Right kidney (tissue), 1 donor: ENCODE measurements around the gene CFAP61.
A peak's percentile ranks its signal among the peaks of the same experiment; 100 is the strongest.

ENCODE experiments used
- DNase-seq: peaks from one replicate; pipeline ENCODE4 v3.0.0-alpha.2; 2016

The CFAP61 gene

GRCh38 chr20:20037960-20038359 lies 14.4 kb upstream of the CFAP61 start:
- no peak for DNase-seq

GRCh38 chr20:20038586-20038985 lies 13.7 kb upstream of the CFAP61 start:
- DNase-seq: no peak

DNA sequence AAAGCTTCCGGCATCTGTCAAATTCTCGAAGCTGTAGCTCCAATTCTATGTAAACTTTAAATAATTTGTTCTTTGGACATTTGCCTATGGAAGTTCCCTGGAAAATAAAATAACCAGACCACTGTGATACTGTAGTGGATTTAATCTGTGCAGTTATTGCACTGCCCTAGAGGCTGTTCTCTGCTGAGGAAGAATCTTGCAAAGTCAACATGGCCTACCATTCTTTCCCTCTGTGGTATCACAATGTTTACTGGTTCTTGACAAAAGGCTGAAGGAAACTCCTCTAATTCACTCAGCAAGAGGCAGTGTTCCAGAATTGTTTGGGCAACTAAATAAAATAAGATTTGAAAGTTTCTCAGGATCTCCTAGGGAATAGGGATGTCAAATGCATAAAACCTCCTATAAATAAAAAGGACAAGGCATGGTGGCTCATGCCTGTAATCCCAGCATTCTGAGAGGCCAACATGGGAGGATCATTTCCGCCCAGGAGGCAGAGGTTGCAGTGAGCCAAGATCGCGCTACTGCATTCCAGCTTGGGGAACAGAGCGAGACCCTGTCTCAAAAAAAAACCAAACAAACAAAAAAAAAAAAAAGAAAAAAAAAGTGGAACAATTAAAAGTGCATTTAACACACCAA lies 12.5 kb upstream of the CFAP61 start:
- no peak for DNase-seq

- DNase-seq: no peak
Measured at GRCh38 chr20:20051767-20052073, 612 bp upstream of the CFAP61 start.

DNA sequence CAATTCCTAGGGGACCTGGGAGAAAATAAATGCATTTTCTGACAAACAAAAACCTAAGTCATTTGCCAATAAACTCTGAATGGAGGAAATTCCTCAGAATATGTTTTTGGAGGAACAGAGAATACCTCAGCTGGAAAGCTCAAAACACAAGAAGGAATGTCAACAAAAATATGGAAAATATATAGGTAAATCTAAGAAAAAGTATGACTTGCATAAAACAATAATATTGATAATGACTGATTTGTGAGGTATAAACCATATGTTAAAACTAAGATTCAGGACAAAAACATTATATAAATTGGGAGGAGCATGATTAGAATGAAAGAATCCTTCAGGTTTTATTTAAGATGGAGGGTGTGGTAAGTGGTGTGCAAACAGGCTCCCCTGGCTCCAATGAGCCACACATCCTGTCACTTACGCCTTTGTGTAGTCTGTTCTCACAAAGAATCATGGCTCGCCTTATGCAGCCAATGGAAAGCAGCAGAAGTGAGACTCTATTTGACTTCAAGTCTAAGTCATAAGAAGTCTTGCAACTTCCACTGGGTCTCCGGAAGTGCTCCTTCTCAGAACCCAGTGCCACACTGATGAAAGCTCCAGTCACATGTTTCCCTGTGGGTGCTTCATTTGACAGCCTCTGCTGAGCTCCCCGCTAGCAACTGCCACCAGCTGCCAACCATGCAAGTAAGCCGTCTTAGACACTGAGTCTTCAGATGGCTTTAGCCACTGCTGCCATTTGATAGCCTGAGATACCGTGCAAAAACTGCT lies 8.1 kb downstream of the CFAP61 start:
- no peak for DNase-seq

GRCh38 chr20:20063941-20064702 lies 11.8 kb downstream of the CFAP61 start:
- DNase-seq: no peak

DNA sequence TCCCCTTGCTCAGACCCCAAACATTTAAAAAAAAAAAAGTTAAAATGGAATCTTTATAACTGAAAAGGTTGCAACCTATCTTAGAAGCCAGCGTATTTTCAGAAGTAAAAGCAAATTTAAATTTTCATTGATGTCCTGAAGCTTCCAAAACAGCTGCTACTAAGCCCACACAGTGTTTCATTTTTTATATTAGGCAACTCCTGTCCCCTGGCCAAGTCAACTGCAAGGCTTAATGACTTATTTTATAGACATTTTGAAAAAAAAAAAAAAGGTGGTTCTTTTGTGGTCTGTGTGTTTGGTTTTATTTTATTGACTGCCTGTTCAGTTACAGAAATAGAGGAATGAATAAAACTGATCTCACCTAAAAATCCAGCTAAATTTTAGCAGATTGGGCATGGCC lies 13.0 kb downstream of the CFAP61 start:
- no peak for DNase-seq

DNA sequence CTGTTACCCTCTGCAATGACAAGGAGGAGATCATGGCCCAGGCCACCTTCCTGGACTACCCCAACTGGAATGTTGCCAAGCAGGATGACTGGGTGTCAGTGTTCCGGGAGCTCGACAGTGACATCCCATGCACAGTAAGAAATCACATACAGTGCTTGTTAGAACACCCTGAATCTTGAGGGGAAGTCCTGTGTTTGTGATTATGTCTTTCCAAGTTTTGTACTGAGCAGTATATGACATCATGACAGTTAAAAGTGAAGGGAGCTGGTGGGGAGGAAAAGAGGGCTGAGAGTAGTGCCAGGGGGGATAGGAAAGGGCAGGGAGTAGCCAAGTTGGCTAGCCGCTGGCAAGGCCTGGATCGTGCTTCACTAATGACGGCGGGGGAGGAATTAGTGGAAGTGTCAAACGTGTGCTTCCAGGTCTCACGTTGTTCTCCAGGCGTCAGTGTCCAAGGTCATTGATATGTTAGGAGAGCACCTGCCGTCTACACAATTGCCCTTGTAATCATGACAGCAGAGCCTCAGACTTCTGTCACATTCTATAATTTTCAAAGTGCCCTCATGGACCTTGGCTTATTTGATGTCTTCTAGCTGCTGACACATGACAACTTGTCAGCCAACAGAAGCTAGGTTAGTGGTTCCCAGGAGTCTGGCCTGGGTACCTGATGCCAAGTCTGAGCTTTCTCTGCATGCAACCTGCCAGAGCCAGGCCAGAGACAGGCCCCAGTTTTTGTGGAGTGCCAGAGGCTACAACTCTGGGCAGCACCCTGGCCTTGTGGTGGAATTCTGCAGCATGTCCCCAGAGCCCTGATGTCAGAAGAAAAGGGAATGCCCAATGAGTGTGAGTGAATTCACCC lies 18.8 kb downstream of the CFAP61 start:
- DNase-seq: no peak

- no peak for DNase-seq
Measured at GRCh38 chr20:20073801-20074371, 21.6 kb downstream of the CFAP61 start.

DNA sequence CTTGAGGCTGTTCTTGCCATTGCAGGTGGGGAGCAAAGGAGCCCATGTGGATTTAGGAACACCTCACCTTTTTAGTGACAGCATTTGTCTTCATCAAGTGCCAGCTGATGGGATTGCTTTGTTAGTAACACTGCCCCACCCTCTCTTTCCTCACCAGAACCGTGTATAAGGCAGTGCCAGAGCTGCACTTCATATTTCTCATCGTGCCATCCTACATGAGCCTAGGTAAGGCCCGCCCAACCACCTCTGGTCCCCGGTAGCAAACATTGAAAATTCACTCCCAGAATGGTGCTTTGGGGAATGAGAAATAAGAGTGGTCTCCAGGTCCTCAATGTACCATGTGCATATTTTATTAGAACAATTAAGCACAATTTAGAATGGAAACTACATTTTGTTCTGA lies 22.7 kb downstream of the CFAP61 start:
- DNase-seq: no peak

GRCh38 chr20:20076297-20077065 lies 24.1 kb downstream of the CFAP61 start:
- DNase-seq: no peak

DNA sequence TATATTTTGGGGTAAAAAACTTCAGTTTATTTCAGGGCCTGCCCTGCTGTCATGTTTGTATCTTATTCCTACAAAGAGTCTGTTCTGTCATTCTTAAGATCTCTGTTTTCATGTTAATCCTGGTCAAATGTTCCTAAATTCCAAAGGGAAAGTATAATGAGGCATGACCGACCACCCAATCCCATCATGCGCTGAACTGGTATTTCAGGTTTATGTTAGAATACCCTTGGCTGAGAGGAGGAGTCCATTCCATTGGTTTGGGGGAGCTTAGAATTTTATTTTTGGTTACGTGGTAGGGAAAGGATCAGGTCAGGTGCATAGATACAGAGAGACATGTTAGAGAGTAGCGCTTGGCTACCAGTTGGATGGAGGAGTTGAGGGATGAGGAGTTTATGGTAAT lies 25.7 kb downstream of the CFAP61 start:
- DNase-seq: peak; percentile 9

- peak; percentile 8 for DNase-seq
Measured at GRCh38 chr20:20079102-20079784, 26.9 kb downstream of the CFAP61 start.

DNA sequence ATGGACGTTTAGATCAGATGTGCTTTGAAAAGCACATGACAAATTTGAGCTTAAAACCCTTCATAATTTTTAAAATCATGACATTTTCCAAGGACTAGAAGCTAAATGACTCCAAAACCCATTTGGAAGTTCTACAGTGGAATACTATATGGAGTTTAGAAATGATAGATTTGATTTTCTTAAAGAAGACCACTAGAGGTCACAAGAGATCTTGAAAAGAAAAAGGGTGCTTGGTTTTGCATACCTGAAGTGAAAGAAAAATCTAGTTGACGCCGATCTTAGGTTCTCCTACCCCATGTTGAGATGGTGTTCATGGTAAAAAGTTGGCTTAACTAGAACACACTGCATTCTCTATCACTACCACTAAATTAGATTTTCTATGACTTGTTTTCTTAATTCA lies 31.5 kb downstream of the CFAP61 start:
- DNase-seq: peak; percentile 7

- no peak for DNase-seq
Measured at GRCh38 chr20:20084296-20084752, 32.0 kb downstream of the CFAP61 start.

DNA sequence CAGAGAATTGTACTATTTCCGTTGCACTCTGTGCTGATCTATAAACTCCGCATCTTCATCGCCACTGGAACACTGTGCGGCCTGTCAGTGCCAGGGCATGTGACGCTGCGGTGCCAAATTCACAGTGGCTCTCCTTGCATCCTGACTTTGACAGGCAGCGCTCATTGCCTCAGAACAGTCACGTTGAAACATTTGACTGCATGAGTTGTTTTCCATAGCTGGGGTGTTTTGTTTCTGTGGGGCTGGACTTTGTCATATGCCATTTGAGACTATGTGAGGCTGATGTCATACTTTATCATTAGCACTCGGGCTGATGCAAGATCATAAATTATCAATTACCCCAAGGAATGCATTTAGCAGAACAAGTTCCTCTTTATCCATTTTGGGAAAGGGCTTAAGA lies 32.7 kb downstream of the CFAP61 start:
- DNase-seq: no peak

- DNase-seq: no peak
Measured at GRCh38 chr20:20085812-20086211, 33.5 kb downstream of the CFAP61 start.

- no peak for DNase-seq
Measured at GRCh38 chr20:20089018-20089417, 36.7 kb downstream of the CFAP61 start.

DNA sequence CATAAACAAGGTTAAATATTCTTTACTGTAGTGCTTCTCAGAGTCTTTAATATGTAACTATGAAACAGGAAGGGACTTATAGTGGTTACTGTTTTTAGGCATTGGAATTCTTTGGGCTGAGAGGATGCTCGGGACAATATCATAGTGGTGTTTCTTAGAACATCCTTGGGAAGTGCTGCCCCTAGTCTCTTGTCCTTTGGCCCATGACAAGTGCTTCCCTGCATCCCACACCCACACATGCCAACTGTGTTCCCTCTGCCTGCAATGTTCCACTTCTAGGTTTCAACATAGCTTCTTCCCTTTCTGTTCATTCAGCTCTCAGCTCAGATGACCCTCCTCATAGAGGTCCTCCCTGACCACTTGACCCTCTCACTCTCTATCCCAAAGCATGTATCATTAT lies 37.6 kb downstream of the CFAP61 start:
- no peak for DNase-seq

DNA sequence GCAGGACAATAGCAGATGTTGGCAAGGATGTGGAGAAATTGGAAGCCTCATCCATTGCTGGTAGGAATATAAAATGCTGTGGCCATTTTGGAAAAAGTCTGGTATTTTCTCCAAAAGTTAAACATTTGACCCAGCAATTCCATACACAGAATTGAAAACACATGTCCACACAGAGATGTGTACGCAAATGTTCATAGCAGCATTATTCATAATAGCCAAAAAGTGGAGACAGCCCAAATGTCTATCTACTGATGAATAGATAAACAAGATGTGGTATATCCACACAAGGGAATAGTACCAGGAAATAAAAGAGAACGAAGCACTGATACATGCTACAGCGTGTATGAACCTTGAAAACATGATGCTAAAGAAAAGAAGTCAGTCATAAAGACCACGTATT lies 40.5 kb downstream of the CFAP61 start:
- no peak for DNase-seq

- DNase-seq: no peak
Measured at GRCh38 chr20:20094410-20094809, 42.1 kb downstream of the CFAP61 start.
